ENCODE results near the gene SCN4A. TPM values are rescaled to one million over a fixed set of nuclear protein-coding genes. Genes with fewer than 3 reads are reported as not detected.
A peak's percentile ranks its signal among the peaks of the same experiment; 100 is the strongest.

Gene SCN4A
- total RNA-seq, 1 experiment from 2014 or later = 0.03 TPM

DNA sequence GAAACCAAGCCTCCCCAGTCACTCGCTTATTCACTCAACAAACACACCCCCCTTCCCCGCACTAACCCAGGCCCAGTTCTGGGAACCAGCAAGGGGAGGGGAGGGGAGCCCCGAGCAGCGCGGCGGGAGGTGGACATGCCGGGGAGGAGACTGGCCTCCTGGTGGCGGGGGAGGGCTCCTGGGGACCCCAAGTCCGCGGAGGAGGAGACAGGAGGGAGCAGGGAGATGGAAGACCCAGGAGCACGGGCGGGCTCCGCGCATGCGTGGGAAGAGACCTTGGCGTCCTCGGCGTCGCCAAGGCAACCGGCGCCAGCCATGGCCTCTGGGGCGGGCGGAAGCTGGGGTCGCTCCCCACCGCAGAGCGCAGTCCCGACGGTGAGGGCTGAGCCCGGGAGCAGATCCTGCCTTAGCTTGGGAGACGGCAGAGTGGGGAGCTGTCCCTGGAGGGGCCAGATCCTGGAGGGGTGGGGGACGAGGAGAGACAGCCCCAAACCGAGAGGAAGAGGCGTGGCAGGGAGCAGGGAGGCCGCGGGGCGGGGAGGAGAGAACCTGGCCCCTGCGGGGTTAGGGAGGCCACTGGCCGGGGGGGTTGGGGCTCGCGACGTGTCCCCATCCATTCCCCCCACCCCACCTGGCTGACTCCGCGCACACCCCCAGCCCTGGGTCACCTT lies 25.5 kb upstream of the SCN4A start, which contains the start of gene PRR29:
TSS of gene PRR29 (plus strand) at position 302 of the 671 bp plus-strand sequence. CDS start at position 316, 14 bp downstream.
- POLR2A ChIA-PET = no interaction called here
- Histone ChIP-seq H3K4me3 (ENCODE audit: low read depth in 2 of 2, low read length in 2 of 2) (peak within 1 kb of the TSS; percentile 52 to 59), H3K36me3 (ENCODE audit: control insufficient read depth, insufficient read depth, low read length) (no peaks in the 10 kb centered on the region), H3K27ac (ENCODE audit: low read length) (no peak within 1 kb of the TSS), H3K9me3 (ENCODE audit: control insufficient read depth, insufficient read depth, low read depth, low read length) (no peaks in the 10 kb centered on the region), H3K27me3 (ENCODE audit: control insufficient read depth, insufficient read depth, low read length) (peaks cover 3% of the 10 kb centered on the region; the same call in 1 of the 2 replicates), H3K4me1 (ENCODE audit: control insufficient read depth, insufficient read depth, low read length) (no peaks in the 10 kb centered on the region)
- no peak for DNase-seq (ENCODE audit: low read depth, low spot score)
- peak; percentile 87 for ATAC-seq
- no TSS peak for BruUV-seq (replicated peaks)
- CTCF ChIA-PET = no interaction called here
- in situ Hi-C loops (cut with HindIII; ENCODE audit: low pct_unique_long_range_greater_than_20kb, low sequenced_read_pairs) = no loop called here
- TF ChIP-seq, protein P1, sequence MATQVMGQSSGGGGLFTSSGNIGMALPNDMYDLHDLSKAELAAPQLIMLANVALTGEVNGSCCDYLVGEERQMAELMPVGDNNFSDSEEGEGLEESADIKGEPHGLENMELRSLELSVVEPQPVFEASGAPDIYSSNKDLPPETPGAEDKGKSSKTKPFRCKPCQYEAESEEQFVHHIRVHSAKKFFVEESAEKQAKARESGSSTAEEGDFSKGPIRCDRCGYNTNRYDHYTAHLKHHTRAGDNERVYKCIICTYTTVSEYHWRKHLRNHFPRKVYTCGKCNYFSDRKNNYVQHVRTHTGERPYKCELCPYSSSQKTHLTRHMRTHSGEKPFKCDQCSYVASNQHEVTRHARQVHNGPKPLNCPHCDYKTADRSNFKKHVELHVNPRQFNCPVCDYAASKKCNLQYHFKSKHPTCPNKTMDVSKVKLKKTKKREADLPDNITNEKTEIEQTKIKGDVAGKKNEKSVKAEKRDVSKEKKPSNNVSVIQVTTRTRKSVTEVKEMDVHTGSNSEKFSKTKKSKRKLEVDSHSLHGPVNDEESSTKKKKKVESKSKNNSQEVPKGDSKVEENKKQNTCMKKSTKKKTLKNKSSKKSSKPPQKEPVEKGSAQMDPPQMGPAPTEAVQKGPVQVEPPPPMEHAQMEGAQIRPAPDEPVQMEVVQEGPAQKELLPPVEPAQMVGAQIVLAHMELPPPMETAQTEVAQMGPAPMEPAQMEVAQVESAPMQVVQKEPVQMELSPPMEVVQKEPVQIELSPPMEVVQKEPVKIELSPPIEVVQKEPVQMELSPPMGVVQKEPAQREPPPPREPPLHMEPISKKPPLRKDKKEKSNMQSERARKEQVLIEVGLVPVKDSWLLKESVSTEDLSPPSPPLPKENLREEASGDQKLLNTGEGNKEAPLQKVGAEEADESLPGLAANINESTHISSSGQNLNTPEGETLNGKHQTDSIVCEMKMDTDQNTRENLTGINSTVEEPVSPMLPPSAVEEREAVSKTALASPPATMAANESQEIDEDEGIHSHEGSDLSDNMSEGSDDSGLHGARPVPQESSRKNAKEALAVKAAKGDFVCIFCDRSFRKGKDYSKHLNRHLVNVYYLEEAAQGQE (IDR thresholded peaks at IDR 0.05; ENCODE audit: insufficient read depth in 1 of 2, low read depth in 2 of 2, low read length in 1 of 2) = no peak
- intact Hi-C loops (cut with micrococcal nuclease; ENCODE audit: unreplicated experiment) = loop anchor here (10.0 kb wide), 1 partner anchor 83 kb away; the partner anchor contains the start of genes CSHL1 and GH1

DNA sequence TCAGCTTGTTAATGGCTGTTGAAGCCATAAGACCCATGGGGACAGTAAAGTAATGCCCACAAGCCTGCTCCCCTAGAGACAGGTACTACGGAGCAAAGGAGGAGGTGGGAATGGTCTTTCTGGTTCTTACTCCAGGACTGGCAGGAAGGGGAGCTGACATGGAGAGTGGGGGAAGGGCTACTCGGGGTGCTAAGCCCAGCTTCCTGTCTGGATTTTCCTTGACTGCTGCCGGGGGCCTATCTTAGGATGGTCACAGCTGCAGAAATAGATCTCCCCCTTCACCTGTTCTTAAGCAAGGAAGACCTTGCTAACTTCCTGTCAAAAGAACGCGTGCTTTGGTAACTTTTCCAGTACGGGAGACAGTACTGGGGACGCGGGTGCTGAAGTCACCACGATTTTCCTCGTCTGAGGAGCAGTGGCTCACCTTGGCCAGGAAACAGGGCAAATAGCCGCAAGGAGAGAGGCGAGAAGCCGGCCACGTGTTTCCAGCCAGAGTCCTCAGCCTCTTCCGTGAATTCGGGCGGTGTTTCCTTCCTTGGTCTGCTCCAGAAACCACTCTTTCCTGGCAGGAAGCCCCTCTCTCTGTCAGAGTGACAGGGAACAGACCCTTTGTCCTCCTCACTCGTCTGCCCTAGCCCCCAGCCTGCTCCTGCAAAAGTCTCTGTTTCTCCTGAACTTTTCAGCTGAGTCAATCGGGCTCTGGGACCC lies 24.8 kb upstream of the SCN4A start:
- DNase-seq (ENCODE audit: low read depth, low spot score) = no peak
- ChIA-PET CTCF (no interaction called here), POLR2A (no interaction called here)
- no peak overlapping the region for H3K27ac ChIP-seq (ENCODE audit: low read length)
- no peaks in the 10 kb centered on the region for H3K4me1 ChIP-seq (ENCODE audit: control insufficient read depth, insufficient read depth, low read length)
- no peaks in the 10 kb centered on the region for H3K36me3 ChIP-seq (ENCODE audit: control insufficient read depth, insufficient read depth, low read length)
- H3K9me3 ChIP-seq (ENCODE audit: control insufficient read depth, insufficient read depth, low read depth, low read length) = no peaks in the 10 kb centered on the region
- intact Hi-C loops (cut with micrococcal nuclease; ENCODE audit: unreplicated experiment) = loop anchor here (10.0 kb wide), 1 partner anchor 83 kb away; the partner anchor contains the start of genes CSHL1 and GH1
- H3K4me3 ChIP-seq (ENCODE audit: low read depth in 2 of 2, low read length in 2 of 2) = peak overlapping the region; percentile 52 to 59
- peaks cover 3% of the 10 kb centered on the region for H3K27me3 ChIP-seq (ENCODE audit: control insufficient read depth, insufficient read depth, low read length)
- in situ Hi-C loops (cut with HindIII; ENCODE audit: low pct_unique_long_range_greater_than_20kb, low sequenced_read_pairs) = no loop called here
- BruUV-seq (replicated peaks) = no TSS peak
- ATAC-seq = no peak
- TF ChIP-seq, protein P1 (IDR thresholded peaks at IDR 0.05; ENCODE audit: insufficient read depth in 1 of 2, low read depth in 2 of 2, low read length in 1 of 2) = no peak
- TF ChIP-seq SIN3A (IDR thresholded peaks at IDR 0.05; ENCODE audit: borderline replicate concordance, insufficient read depth, low read depth, low read length) (no peak), POLR2AphosphoS5 (IDR thresholded peaks at IDR 0.05; ENCODE audit: low read depth, low read length) (no peak), TCF7L2 (IDR thresholded peaks at IDR 0.05; ENCODE audit: low read depth, low read length) (no peak)
- TF ChIP-seq, protein P2, sequence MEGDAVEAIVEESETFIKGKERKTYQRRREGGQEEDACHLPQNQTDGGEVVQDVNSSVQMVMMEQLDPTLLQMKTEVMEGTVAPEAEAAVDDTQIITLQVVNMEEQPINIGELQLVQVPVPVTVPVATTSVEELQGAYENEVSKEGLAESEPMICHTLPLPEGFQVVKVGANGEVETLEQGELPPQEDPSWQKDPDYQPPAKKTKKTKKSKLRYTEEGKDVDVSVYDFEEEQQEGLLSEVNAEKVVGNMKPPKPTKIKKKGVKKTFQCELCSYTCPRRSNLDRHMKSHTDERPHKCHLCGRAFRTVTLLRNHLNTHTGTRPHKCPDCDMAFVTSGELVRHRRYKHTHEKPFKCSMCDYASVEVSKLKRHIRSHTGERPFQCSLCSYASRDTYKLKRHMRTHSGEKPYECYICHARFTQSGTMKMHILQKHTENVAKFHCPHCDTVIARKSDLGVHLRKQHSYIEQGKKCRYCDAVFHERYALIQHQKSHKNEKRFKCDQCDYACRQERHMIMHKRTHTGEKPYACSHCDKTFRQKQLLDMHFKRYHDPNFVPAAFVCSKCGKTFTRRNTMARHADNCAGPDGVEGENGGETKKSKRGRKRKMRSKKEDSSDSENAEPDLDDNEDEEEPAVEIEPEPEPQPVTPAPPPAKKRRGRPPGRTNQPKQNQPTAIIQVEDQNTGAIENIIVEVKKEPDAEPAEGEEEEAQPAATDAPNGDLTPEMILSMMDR (IDR thresholded peaks at IDR 0.05) = no peak
